ENCODE results near the gene VSIG10. TPM values are rescaled to one million over a fixed set of nuclear protein-coding genes. Genes with fewer than 3 reads are reported as not detected.

The VSIG10 gene
- total RNA-seq, 1 donor from 2014 or later = 12.0 TPM

GRCh38 chr12:118126119-118126757 is 22.4 kb upstream of the VSIG10 start:
- FAIRE-seq (no peak), DNase-seq (ENCODE audit: low read depth) (no peak)
- Histone ChIP-seq H2AFZ (ENCODE audit: low read depth, low read length) (no peak overlapping the region), H3K4me3 (ENCODE audit: insufficient read depth, low read depth, low read length) (no peak overlapping the region), H3K79me2 (ENCODE audit: insufficient read depth, low read length) (no peaks in the 10 kb centered on the region), H4K20me1 (ENCODE audit: insufficient read depth, low read length) (no peaks in the 10 kb centered on the region), H3K4me1 (ENCODE audit: insufficient read depth, low read length) (no peaks in the 10 kb centered on the region), H3K4me2 (ENCODE audit: low read length) (no peak overlapping the region), H3K9ac (ENCODE audit: low read length) (no peak overlapping the region), H3K9me3 (ENCODE audit: insufficient read depth, low read depth, low read length) (no peaks in the 10 kb centered on the region), H3K27ac (ENCODE audit: low read depth, low read length) (no peak overlapping the region), H3K36me3 (ENCODE audit: insufficient read depth, low read length) (no peaks in the 10 kb centered on the region), H3K27me3 (ENCODE audit: insufficient read depth, low read length) (no peaks in the 10 kb centered on the region)
- H3K4me1 Mint-ChIP-seq (ENCODE audit: low read depth, unreplicated experiment) = no peaks in the 10 kb centered on the region
- H3K9me3 Mint-ChIP-seq (ENCODE audit: unreplicated experiment) = no peaks in the 10 kb centered on the region
- no peaks in the 10 kb centered on the region for H3K36me3 Mint-ChIP-seq (ENCODE audit: low read depth, unreplicated experiment)
- TF ChIP-seq, protein P1, sequence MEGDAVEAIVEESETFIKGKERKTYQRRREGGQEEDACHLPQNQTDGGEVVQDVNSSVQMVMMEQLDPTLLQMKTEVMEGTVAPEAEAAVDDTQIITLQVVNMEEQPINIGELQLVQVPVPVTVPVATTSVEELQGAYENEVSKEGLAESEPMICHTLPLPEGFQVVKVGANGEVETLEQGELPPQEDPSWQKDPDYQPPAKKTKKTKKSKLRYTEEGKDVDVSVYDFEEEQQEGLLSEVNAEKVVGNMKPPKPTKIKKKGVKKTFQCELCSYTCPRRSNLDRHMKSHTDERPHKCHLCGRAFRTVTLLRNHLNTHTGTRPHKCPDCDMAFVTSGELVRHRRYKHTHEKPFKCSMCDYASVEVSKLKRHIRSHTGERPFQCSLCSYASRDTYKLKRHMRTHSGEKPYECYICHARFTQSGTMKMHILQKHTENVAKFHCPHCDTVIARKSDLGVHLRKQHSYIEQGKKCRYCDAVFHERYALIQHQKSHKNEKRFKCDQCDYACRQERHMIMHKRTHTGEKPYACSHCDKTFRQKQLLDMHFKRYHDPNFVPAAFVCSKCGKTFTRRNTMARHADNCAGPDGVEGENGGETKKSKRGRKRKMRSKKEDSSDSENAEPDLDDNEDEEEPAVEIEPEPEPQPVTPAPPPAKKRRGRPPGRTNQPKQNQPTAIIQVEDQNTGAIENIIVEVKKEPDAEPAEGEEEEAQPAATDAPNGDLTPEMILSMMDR (IDR thresholded peaks at IDR 0.05; ENCODE audit: insufficient read depth, low read depth, low read length) = no peak
- TF ChIP-seq EZH2 (IDR thresholded peaks at IDR 0.05; ENCODE audit: insufficient read depth, low read length) = no peak
- H3K27ac Mint-ChIP-seq (ENCODE audit: unreplicated experiment) = no peak overlapping the region
- no peak overlapping the region for H3K4me3 Mint-ChIP-seq (ENCODE audit: unreplicated experiment)
- no peaks in the 10 kb centered on the region for H3K27me3 Mint-ChIP-seq (ENCODE audit: low read depth, unreplicated experiment)

DNA sequence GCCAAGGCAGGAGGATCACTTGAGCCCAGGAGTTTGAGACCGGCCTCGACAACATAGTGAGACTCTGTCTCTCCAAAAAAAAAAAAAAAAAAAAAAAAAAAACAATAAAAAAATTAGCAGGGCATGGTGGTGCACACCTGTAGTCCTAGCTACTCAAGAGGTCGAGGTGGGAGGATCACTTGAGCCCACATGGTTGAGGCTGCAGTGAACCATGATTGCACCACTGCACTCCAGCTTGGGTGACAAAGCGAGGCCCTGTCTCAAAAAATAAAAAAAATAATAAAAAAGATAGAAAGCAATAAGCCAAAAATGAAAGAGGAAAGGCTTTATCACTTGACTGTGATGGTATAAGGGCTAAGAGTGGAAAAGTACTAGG is 21.9 kb upstream of the VSIG10 start:
- FAIRE-seq (no peak), DNase-seq (ENCODE audit: low read depth) (no peak)
- Mint-ChIP-seq H3K36me3 (ENCODE audit: low read depth, unreplicated experiment) (no peaks in the 10 kb centered on the region), H3K4me3 (ENCODE audit: unreplicated experiment) (no peak overlapping the region), H3K27ac (ENCODE audit: unreplicated experiment) (no peak overlapping the region), H3K4me1 (ENCODE audit: low read depth, unreplicated experiment) (peaks cover 2% of the 10 kb centered on the region), H3K9me3 (ENCODE audit: unreplicated experiment) (no peaks in the 10 kb centered on the region), H3K27me3 (ENCODE audit: low read depth, unreplicated experiment) (no peaks in the 10 kb centered on the region)
- H3K27ac ChIP-seq (ENCODE audit: low read depth, low read length) = no peak overlapping the region
- no peak overlapping the region for H3K4me3 ChIP-seq (ENCODE audit: insufficient read depth, low read depth, low read length)
- H3K79me2 ChIP-seq (ENCODE audit: insufficient read depth, low read length) = no peaks in the 10 kb centered on the region
- H3K9me3 ChIP-seq (ENCODE audit: insufficient read depth, low read depth, low read length) = no peaks in the 10 kb centered on the region
- H3K27me3 ChIP-seq (ENCODE audit: insufficient read depth, low read length) = no peaks in the 10 kb centered on the region
- no peak overlapping the region for H2AFZ ChIP-seq (ENCODE audit: low read depth, low read length)
- H3K36me3 ChIP-seq (ENCODE audit: insufficient read depth, low read length) = no peaks in the 10 kb centered on the region
- TF ChIP-seq, protein P1 (IDR thresholded peaks at IDR 0.05; ENCODE audit: insufficient read depth, low read depth, low read length) = no peak
- no peak for TF ChIP-seq EZH2 (IDR thresholded peaks at IDR 0.05; ENCODE audit: insufficient read depth, low read length)
- H3K4me2 ChIP-seq (ENCODE audit: low read length) = no peak overlapping the region
- H3K9ac ChIP-seq (ENCODE audit: low read length) = no peak overlapping the region
- no peaks in the 10 kb centered on the region for H3K4me1 ChIP-seq (ENCODE audit: insufficient read depth, low read length)
- no peaks in the 10 kb centered on the region for H4K20me1 ChIP-seq (ENCODE audit: insufficient read depth, low read length)

GRCh38 chr12:118124333-118124874 is 20.6 kb upstream of the VSIG10 start:
- Histone ChIP-seq H3K79me2 (ENCODE audit: insufficient read depth, low read length) (no peaks in the 10 kb centered on the region), H4K20me1 (ENCODE audit: insufficient read depth, low read length) (no peaks in the 10 kb centered on the region), H3K36me3 (ENCODE audit: insufficient read depth, low read length) (no peaks in the 10 kb centered on the region), H2AFZ (ENCODE audit: low read depth, low read length) (no peak overlapping the region), H3K9ac (ENCODE audit: low read length) (no peak overlapping the region), H3K27ac (ENCODE audit: low read depth, low read length) (no peak overlapping the region), H3K9me3 (ENCODE audit: insufficient read depth, low read depth, low read length) (no peaks in the 10 kb centered on the region), H3K27me3 (ENCODE audit: insufficient read depth, low read length) (no peaks in the 10 kb centered on the region), H3K4me3 (ENCODE audit: insufficient read depth, low read depth, low read length) (no peak overlapping the region), H3K4me1 (ENCODE audit: insufficient read depth, low read length) (no peaks in the 10 kb centered on the region), H3K4me2 (ENCODE audit: low read length) (no peak overlapping the region)
- Mint-ChIP-seq H3K4me3 (ENCODE audit: unreplicated experiment) (no peak overlapping the region), H3K36me3 (ENCODE audit: low read depth, unreplicated experiment) (no peaks in the 10 kb centered on the region), H3K4me1 (ENCODE audit: low read depth, unreplicated experiment) (peaks cover 9% of the 10 kb centered on the region), H3K27me3 (ENCODE audit: low read depth, unreplicated experiment) (no peaks in the 10 kb centered on the region), H3K27ac (ENCODE audit: unreplicated experiment) (no peak overlapping the region), H3K9me3 (ENCODE audit: unreplicated experiment) (no peaks in the 10 kb centered on the region)
- DNase-seq (ENCODE audit: low read depth) (no peak), FAIRE-seq (no peak)
- TF ChIP-seq, protein P1 (IDR thresholded peaks at IDR 0.05; ENCODE audit: insufficient read depth, low read depth, low read length) = no peak
- TF ChIP-seq EZH2 (IDR thresholded peaks at IDR 0.05; ENCODE audit: insufficient read depth, low read length) = no peak
